Adipose tissue (tissue), 3 donors: Measurements from ENCODE around the gene MARCHF2. TPM values are rescaled to one million over a fixed set of nuclear protein-coding genes. Genes with fewer than 3 reads are reported as not detected.

Experiments used
- H3K27ac ChIP-seq: one replicate; pipeline ENCODE4 v1.5.1; 2013; ENCODE audit warnings: low read depth, low read length
- WGBS, 3 donors: extraction: QIAGEN DNeasy Blood & Tissue Kit; methylation state at CpG; one replicate each; pipeline ENCODE4 v1.1.7; 2013; 5-methylcytosine and 5-hydroxymethylcytosine counted together
- polyA plus RNA-seq, 3 donors: library from polyadenylated mRNA; stranded (reverse); fragments of 200-250 nt; gene quantifications; one replicate each; pipeline ENCODE4 v1.2.3, GENCODE V29; 2013
- donor health status: healthy with polysubstance abuse.
- donor health status: Bipolar disorder and iron deficiency.
- donor health status: healthy.

MARCHF2 gene
- polyA plus RNA-seq, 3 donors: 13.4 to 97.9 (median 58.4) TPM

- H3K27ac ChIP-seq: no peak overlapping the region
- 80 to 86% (median 84%) methylated on average over 16 of the region's 16 CpGs for WGBS, 3 donors
Measured at GRCh38 chr19:8486661-8487136, 73.6 kb downstream of the MARCHF2 start.

- 46 to 79% (median 60%) methylated on average over 12 to 13 of the region's 13 CpGs for WGBS, 3 donors
Measured at GRCh38 chr19:8487137-8487851, 74.2 kb downstream of the MARCHF2 start.

GRCh38 chr19:8488365-8488764, 75.3 kb downstream of the MARCHF2 start:
- 66 to 85% (median 70%) methylated on average over 15 of the region's 15 CpGs for WGBS, 3 donors

More at GRCh38 chr19:8487137-8487851, 74.2 kb downstream of the MARCHF2 start:
- no peak overlapping the region for H3K27ac ChIP-seq

More at GRCh38 chr19:8488365-8488764, 75.3 kb downstream of the MARCHF2 start:
- no peak overlapping the region for H3K27ac ChIP-seq

Other genes with a start within 250 kb of the MARCHF2 start
- 10 to 100 TPM; 16.2 to 66.3 (median 23.4) TPM for gene CERS4, start 203.9 kb upstream of the MARCHF2 start, polyA plus RNA-seq
- gene CD320, start 104.9 kb upstream of the MARCHF2 start, polyA plus RNA-seq: 10 to 100 TPM; 29.4 to 91.2 (median 40.7) TPM
- 100 to 1,000 TPM in 1 of 3 donors, 10 to 100 TPM in 2; 60.4 to 144 (median 76.1) TPM for gene NDUFA7, start 91.9 kb upstream of the MARCHF2 start, polyA plus RNA-seq
- gene RPS28, start 91.8 kb upstream of the MARCHF2 start, polyA plus RNA-seq: 100 to 1,000 TPM; 541 to 965 (median 935) TPM
- 10 to 100 TPM in 2 of 3 donors, 1 to 10 TPM in 1; 5.1 to 31.9 (median 30.5) TPM for gene KANK3, start 70.0 kb upstream of the MARCHF2 start, polyA plus RNA-seq
- 100 to 1,000 TPM in 1 of 3 donors, 10 to 100 TPM in 2; 43.9 to 297 (median 47.8) TPM for gene ANGPTL4, start 49.1 kb upstream of the MARCHF2 start, polyA plus RNA-seq
- 100 to 1,000 TPM in 1 of 3 donors, 10 to 100 TPM in 2; 80.4 to 105 (median 86.1) TPM for gene RAB11B, start 22.9 kb upstream of the MARCHF2 start, polyA plus RNA-seq
- 100 to 1,000 TPM in 2 of 3 donors, 10 to 100 TPM in 1; 83.6 to 182 (median 105) TPM for gene HNRNPM, start 31.7 kb downstream of the MARCHF2 start, polyA plus RNA-seq
- 1 to 10 TPM in 2 of 3 donors, under 1 TPM in 1; 0.32 to 3.4 (median 1.0) TPM for gene PRAM1, start 89.3 kb downstream of the MARCHF2 start, polyA plus RNA-seq
- 10 to 100 TPM in 2 of 3 donors, 1 to 10 TPM in 1; 9.2 to 27.3 (median 13.9) TPM for gene ZNF414, start 100.9 kb downstream of the MARCHF2 start, polyA plus RNA-seq
- 10 to 100 TPM in 2 of 3 donors, 1 to 10 TPM in 1; 2.0 to 21.3 (median 18.9) TPM for gene MYO1F, start 164.1 kb downstream of the MARCHF2 start, polyA plus RNA-seq
- 10 to 100 TPM; 11.0 to 29.6 (median 21.5) TPM for gene ADAMTS10, start 197.4 kb downstream of the MARCHF2 start, polyA plus RNA-seq
- gene NFILZ, start 217.3 kb downstream of the MARCHF2 start, polyA plus RNA-seq: not detected